ENCODE results near the gene AKAP8.

The AKAP8 gene

GRCh38 chr19:15393963-15394362, 14.4 kb upstream of the AKAP8 start:
- POLR2A ChIA-PET: no interaction called here
- Histone ChIP-seq H3K36me3 (ENCODE audit: control insufficient read depth in 4 of 4, insufficient read depth in 4 of 4, low read length in 3 of 4) (peaks cover 21 to 73% (median 42%) of the 10 kb centered on the region in 4 experiments), H3K9me3 (ENCODE audit: control extremely low read depth in 1 of 5, control insufficient read depth in 4 of 5, insufficient read depth in 2 of 5, low read depth in 1 of 5, low read length in 4 of 5) (no peaks in the 10 kb centered on the region), H3K27me3 (replicated peaks in 2 of 5; ENCODE audit: control insufficient read depth in 4 of 5, insufficient read depth in 5 of 5, low read length in 4 of 5) (no peaks in the 10 kb centered on the region), H3K27ac (ENCODE audit: insufficient read depth in 1 of 2, low read depth in 1 of 2, low read length in 2 of 2, poor library complexity in 1 of 2, severe bottlenecking in 2 of 2) (no peak overlapping the region), H3K4me1 (ENCODE audit: control extremely low read depth in 1 of 4, control insufficient read depth in 4 of 4, insufficient read depth in 4 of 4, low read length in 3 of 4) (peaks cover 0 to 2% (median 0%) of the 10 kb centered on the region in 4 experiments), H3K4me3 (ENCODE audit: control insufficient read depth in 1 of 7, extremely low read depth in 1 of 7, insufficient read depth in 4 of 7, low read depth in 2 of 7, low read length in 6 of 7) (no peak overlapping the region)
- no peak for DNase-seq
- CTCF ChIA-PET: interaction anchor here (0.6 kb wide), 1 partner anchor 514 kb away, joined by 3 read pairs; no protein-coding TSS in a partner anchor

DNA sequence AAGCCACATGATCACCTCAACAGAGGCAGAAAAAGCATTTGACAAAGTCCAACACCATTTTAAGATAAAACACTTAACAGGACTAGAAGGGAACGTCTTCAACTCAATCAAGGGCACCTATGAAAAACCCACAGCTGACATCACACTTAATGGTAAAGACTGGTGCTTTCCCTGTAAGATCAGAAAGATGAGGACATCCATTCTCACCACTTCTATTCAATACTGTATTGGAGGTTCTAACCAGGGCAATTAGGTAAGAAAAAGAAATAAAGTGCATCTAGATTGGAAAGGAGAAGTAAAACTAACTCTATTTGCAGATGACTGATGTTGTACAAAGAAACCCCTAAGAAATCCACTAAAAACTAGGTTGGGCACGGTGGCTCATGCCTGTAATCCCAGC, 11.2 kb upstream of the AKAP8 start:
- no peak overlapping the region for H3K27ac ChIP-seq (ENCODE audit: insufficient read depth in 1 of 2, low read depth in 1 of 2, low read length in 2 of 2, poor library complexity in 1 of 2, severe bottlenecking in 2 of 2)
- CTCF ChIA-PET: no interaction called here
- H3K27me3 ChIP-seq (replicated peaks in 2 of 5; ENCODE audit: control insufficient read depth in 4 of 5, insufficient read depth in 5 of 5, low read length in 4 of 5): no peaks in the 10 kb centered on the region
- no peak overlapping the region for H3K4me3 ChIP-seq (ENCODE audit: control insufficient read depth in 1 of 7, extremely low read depth in 1 of 7, insufficient read depth in 4 of 7, low read depth in 2 of 7, low read length in 6 of 7)
- WGBS (ENCODE audit: insufficient coverage): no CpG with 5 or more reads among the region's 2 CpGs
- H3K9me3 ChIP-seq (ENCODE audit: control extremely low read depth in 1 of 5, control insufficient read depth in 4 of 5, insufficient read depth in 2 of 5, low read depth in 1 of 5, low read length in 4 of 5): no peaks in the 10 kb centered on the region
- POLR2A ChIA-PET: no interaction called here
- H3K4me1 ChIP-seq (ENCODE audit: control extremely low read depth in 1 of 4, control insufficient read depth in 4 of 4, insufficient read depth in 4 of 4, low read length in 3 of 4): peaks cover 0 to 2% (median 0%) of the 10 kb centered on the region in 4 experiments
- peaks cover 12 to 49% (median 26%) of the 10 kb centered on the region in 4 experiments for H3K36me3 ChIP-seq (ENCODE audit: control insufficient read depth in 4 of 4, insufficient read depth in 4 of 4, low read length in 3 of 4)
- no peak for DNase-seq

- Histone ChIP-seq H3K27me3 (replicated peaks in 2 of 5; ENCODE audit: control insufficient read depth in 4 of 5, insufficient read depth in 5 of 5, low read length in 4 of 5) (no peaks in the 10 kb centered on the region), H3K4me1 (ENCODE audit: control extremely low read depth in 1 of 4, control insufficient read depth in 4 of 4, insufficient read depth in 4 of 4, low read length in 3 of 4) (peaks cover 2 to 24% (median 24%) of the 10 kb centered on the region in 4 experiments), H3K4me3 (ENCODE audit: control insufficient read depth in 1 of 7, extremely low read depth in 1 of 7, insufficient read depth in 4 of 7, low read depth in 2 of 7, low read length in 6 of 7) (no peak overlapping the region), H3K9me3 (ENCODE audit: control extremely low read depth in 1 of 5, control insufficient read depth in 4 of 5, insufficient read depth in 2 of 5, low read depth in 1 of 5, low read length in 4 of 5) (no peaks in the 10 kb centered on the region), H3K27ac (ENCODE audit: insufficient read depth in 1 of 2, low read depth in 1 of 2, low read length in 2 of 2, poor library complexity in 1 of 2, severe bottlenecking in 2 of 2) (no peak overlapping the region), H3K36me3 (ENCODE audit: control insufficient read depth in 4 of 4, insufficient read depth in 4 of 4, low read length in 3 of 4) (peaks cover 0 to 12% (median 5%) of the 10 kb centered on the region in 4 experiments)
- no peak for DNase-seq
- ChIA-PET POLR2A (no interaction called here), CTCF (no interaction called here)
- 100% methylated on average over 3 of the region's 6 CpGs for WGBS (ENCODE audit: insufficient coverage)
Observed at GRCh38 chr19:15381864-15382263, 2.3 kb upstream of the AKAP8 start.

- 95% methylated on average over 2 of the region's 2 CpGs for WGBS (ENCODE audit: insufficient coverage)
- ChIA-PET POLR2A (no interaction called here), CTCF (no interaction called here)
Observed at GRCh38 chr19:15381429-15381828, 1.8 kb upstream of the AKAP8 start.

DNA sequence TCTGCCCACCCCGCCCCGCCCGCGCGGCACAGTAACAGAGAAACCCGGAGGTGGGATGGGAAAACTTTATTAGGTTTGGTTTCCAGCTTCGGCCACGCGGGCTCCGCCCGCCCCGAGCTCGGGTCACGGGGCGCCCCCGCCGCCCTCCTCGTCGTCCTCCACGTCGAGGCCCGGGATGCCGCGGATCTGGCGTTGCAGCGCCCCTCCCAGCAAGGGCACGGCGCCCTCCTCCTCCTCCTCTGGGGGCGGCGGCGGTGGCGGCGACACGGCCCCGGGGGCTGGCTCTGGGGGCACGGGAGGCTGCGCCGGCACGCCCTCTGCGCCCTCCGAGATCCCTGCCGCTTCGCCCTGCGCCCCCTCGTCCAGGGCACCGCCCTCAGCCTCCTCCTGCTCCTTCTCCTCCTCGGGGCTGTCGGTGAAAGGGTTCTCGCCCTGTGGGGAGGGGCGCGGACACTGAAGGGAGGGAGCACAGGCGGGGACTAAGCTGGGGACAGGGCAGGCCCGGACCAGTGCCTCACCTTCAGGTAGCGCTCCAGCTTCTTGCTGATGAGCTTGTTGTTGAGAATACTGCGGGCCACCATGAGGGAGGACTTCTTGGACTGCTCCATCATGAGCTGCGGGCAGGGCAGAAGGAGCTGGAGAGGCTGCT, 536 bp upstream of the AKAP8 start:
- H3K27ac ChIP-seq (ENCODE audit: insufficient read depth in 1 of 2, low read depth in 1 of 2, low read length in 2 of 2, poor library complexity in 1 of 2, severe bottlenecking in 2 of 2): peak overlapping the region; percentile 25 to 70
- ChIA-PET CTCF (interaction anchor here (0.8 to 2.0 kb wide), 11 partner anchors 9 to 176 kb away, joined by 3 to 6 read pairs (median 3); partner anchors contain the start of gene AKAP8L), POLR2A (interaction anchor here (1.0 to 1.9 kb wide), 4 partner anchors 10 to 84 kb away, joined by 3 to 8 read pairs (median 4); partner anchors contain the start of gene AKAP8L)
- no peaks in the 10 kb centered on the region for H3K27me3 ChIP-seq (replicated peaks in 2 of 5; ENCODE audit: control insufficient read depth in 4 of 5, insufficient read depth in 5 of 5, low read length in 4 of 5)
- DNase-seq: no peak
- H3K4me3 ChIP-seq (ENCODE audit: control insufficient read depth in 1 of 7, extremely low read depth in 1 of 7, insufficient read depth in 4 of 7, low read depth in 2 of 7, low read length in 6 of 7): peak overlapping the region; percentile 63 to 100 (median 96)
- H3K36me3 ChIP-seq (ENCODE audit: control insufficient read depth in 4 of 4, insufficient read depth in 4 of 4, low read length in 3 of 4): peaks cover 0 to 10% (median 3%) of the 10 kb centered on the region in 4 experiments
- peaks cover 2 to 28% (median 26%) of the 10 kb centered on the region in 4 experiments for H3K4me1 ChIP-seq (ENCODE audit: control extremely low read depth in 1 of 4, control insufficient read depth in 4 of 4, insufficient read depth in 4 of 4, low read length in 3 of 4)
- no peaks in the 10 kb centered on the region for H3K9me3 ChIP-seq (ENCODE audit: control extremely low read depth in 1 of 5, control insufficient read depth in 4 of 5, insufficient read depth in 2 of 5, low read depth in 1 of 5, low read length in 4 of 5)
- WGBS (ENCODE audit: insufficient coverage): 3% methylated on average over 30 of the region's 56 CpGs

More at GRCh38 chr19:15381429-15381828, 1.8 kb upstream of the AKAP8 start:
- peaks cover 0 to 11% (median 4%) of the 10 kb centered on the region in 4 experiments for H3K36me3 ChIP-seq (ENCODE audit: control insufficient read depth in 4 of 4, insufficient read depth in 4 of 4, low read length in 3 of 4)
- no peaks in the 10 kb centered on the region for H3K27me3 ChIP-seq (replicated peaks in 2 of 5; ENCODE audit: control insufficient read depth in 4 of 5, insufficient read depth in 5 of 5, low read length in 4 of 5)
- H3K27ac ChIP-seq (ENCODE audit: insufficient read depth in 1 of 2, low read depth in 1 of 2, low read length in 2 of 2, poor library complexity in 1 of 2, severe bottlenecking in 2 of 2): peak overlapping the region in 1 of 2 experiments; percentile 70
- H3K4me1 ChIP-seq (ENCODE audit: control extremely low read depth in 1 of 4, control insufficient read depth in 4 of 4, insufficient read depth in 4 of 4, low read length in 3 of 4): peaks cover 2 to 28% (median 26%) of the 10 kb centered on the region in 4 experiments
- H3K9me3 ChIP-seq (ENCODE audit: control extremely low read depth in 1 of 5, control insufficient read depth in 4 of 5, insufficient read depth in 2 of 5, low read depth in 1 of 5, low read length in 4 of 5): no peaks in the 10 kb centered on the region
- DNase-seq: no peak
- no peak overlapping the region for H3K4me3 ChIP-seq (ENCODE audit: control insufficient read depth in 1 of 7, extremely low read depth in 1 of 7, insufficient read depth in 4 of 7, low read depth in 2 of 7, low read length in 6 of 7)

GRCh38 chr19:15378534-15379082, 979 bp downstream of the AKAP8 start:
- H3K9me3 ChIP-seq (ENCODE audit: control extremely low read depth in 1 of 5, control insufficient read depth in 4 of 5, insufficient read depth in 2 of 5, low read depth in 1 of 5, low read length in 4 of 5): no peaks in the 10 kb centered on the region
- 0% methylated on average over 20 of the region's 22 CpGs for WGBS (ENCODE audit: insufficient coverage)
- no peaks in the 10 kb centered on the region for H3K27me3 ChIP-seq (replicated peaks in 2 of 5; ENCODE audit: control insufficient read depth in 4 of 5, insufficient read depth in 5 of 5, low read length in 4 of 5)
- ChIA-PET CTCF (interaction anchor here (0.6 to 2.0 kb wide), 10 partner anchors 9 to 177 kb away, joined by 3 to 6 read pairs (median 4); partner anchors contain the start of gene AKAP8L), POLR2A (interaction anchor here (0.6 to 1.7 kb wide), 7 partner anchors 8 to 115 kb away, joined by 3 to 6 read pairs (median 4); no protein-coding TSS in a partner anchor)
- H3K27ac ChIP-seq (ENCODE audit: insufficient read depth in 1 of 2, low read depth in 1 of 2, low read length in 2 of 2, poor library complexity in 1 of 2, severe bottlenecking in 2 of 2): peak overlapping the region; percentile 88 to 97
- peaks cover 0 to 25% (median 10%) of the 10 kb centered on the region in 4 experiments for H3K36me3 ChIP-seq (ENCODE audit: control insufficient read depth in 4 of 4, insufficient read depth in 4 of 4, low read length in 3 of 4)
- H3K4me1 ChIP-seq (ENCODE audit: control extremely low read depth in 1 of 4, control insufficient read depth in 4 of 4, insufficient read depth in 4 of 4, low read length in 3 of 4): peaks cover 2 to 28% (median 26%) of the 10 kb centered on the region in 4 experiments
- peak overlapping the region; percentile 85 to 100 (median 99) for H3K4me3 ChIP-seq (ENCODE audit: control insufficient read depth in 1 of 7, extremely low read depth in 1 of 7, insufficient read depth in 4 of 7, low read depth in 2 of 7, low read length in 6 of 7)
- DNase-seq: peak in 2 of 3 donors; percentile 54 to 57

All from common myeloid progenitor, CD34-positive (primary cell).